Measurements from ENCODE around the gene IDI2. TPM values are rescaled to one million over a fixed set of nuclear protein-coding genes. Genes with fewer than 3 reads are reported as not detected.

Gene IDI2
- total RNA-seq, 1 experiment from 2014 or later, result not detected

- H3K9ac ChIP-seq (ENCODE audit: low read length), result no peak overlapping the region
- H3K4me1 ChIP-seq (ENCODE audit: control insufficient read depth in 1 of 2, insufficient read depth in 2 of 2, low read length in 2 of 2), result no peaks in the 10 kb centered on the region
- ChIA-PET RAD21 (ENCODE audit: low non-redundant PET in 1 of 2, low total read pairs in 2 of 2, uncharacterized antibody in 2 of 2, unreplicated experiment in 2 of 2) (no interaction called here), POLR2A (no interaction called here), CTCF (no interaction called here)
- TF ChIP-seq POLR2AphosphoS5 (IDR thresholded peaks at IDR 0.05; ENCODE audit: low read depth, low read length), result no peak
- no peak for TF ChIP-seq FOSL1 (IDR thresholded peaks at IDR 0.05; ENCODE audit: low read depth)
- no peak for TF ChIP-seq YY1 (IDR thresholded peaks at IDR 0.05; ENCODE audit: extremely low read depth, insufficient replicate concordance, low read depth, low read length)
- TF ChIP-seq, protein P1, sequence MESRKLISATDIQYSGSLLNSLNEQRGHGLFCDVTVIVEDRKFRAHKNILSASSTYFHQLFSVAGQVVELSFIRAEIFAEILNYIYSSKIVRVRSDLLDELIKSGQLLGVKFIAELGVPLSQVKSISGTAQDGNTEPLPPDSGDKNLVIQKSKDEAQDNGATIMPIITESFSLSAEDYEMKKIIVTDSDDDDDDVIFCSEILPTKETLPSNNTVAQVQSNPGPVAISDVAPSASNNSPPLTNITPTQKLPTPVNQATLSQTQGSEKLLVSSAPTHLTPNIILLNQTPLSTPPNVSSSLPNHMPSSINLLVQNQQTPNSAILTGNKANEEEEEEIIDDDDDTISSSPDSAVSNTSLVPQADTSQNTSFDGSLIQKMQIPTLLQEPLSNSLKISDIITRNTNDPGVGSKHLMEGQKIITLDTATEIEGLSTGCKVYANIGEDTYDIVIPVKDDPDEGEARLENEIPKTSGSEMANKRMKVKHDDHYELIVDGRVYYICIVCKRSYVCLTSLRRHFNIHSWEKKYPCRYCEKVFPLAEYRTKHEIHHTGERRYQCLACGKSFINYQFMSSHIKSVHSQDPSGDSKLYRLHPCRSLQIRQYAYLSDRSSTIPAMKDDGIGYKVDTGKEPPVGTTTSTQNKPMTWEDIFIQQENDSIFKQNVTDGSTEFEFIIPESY (IDR thresholded peaks at IDR 0.05; ENCODE audit: extremely low read depth, insufficient replicate concordance, low read length), result no peak
- TF ChIP-seq, protein P2, sequence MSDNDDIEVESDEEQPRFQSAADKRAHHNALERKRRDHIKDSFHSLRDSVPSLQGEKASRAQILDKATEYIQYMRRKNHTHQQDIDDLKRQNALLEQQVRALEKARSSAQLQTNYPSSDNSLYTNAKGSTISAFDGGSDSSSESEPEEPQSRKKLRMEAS (IDR thresholded peaks at IDR 0.05), result no peak
- no peak for TF ChIP-seq ZNF274 (IDR thresholded peaks at IDR 0.05; ENCODE audit: low read depth, low read length)
- TF ChIP-seq TCF7L2 (IDR thresholded peaks at IDR 0.05; ENCODE audit: borderline replicate concordance, extremely low read depth, insufficient read depth, insufficient read length), result no peak
- TF ChIP-seq, protein P3, sequence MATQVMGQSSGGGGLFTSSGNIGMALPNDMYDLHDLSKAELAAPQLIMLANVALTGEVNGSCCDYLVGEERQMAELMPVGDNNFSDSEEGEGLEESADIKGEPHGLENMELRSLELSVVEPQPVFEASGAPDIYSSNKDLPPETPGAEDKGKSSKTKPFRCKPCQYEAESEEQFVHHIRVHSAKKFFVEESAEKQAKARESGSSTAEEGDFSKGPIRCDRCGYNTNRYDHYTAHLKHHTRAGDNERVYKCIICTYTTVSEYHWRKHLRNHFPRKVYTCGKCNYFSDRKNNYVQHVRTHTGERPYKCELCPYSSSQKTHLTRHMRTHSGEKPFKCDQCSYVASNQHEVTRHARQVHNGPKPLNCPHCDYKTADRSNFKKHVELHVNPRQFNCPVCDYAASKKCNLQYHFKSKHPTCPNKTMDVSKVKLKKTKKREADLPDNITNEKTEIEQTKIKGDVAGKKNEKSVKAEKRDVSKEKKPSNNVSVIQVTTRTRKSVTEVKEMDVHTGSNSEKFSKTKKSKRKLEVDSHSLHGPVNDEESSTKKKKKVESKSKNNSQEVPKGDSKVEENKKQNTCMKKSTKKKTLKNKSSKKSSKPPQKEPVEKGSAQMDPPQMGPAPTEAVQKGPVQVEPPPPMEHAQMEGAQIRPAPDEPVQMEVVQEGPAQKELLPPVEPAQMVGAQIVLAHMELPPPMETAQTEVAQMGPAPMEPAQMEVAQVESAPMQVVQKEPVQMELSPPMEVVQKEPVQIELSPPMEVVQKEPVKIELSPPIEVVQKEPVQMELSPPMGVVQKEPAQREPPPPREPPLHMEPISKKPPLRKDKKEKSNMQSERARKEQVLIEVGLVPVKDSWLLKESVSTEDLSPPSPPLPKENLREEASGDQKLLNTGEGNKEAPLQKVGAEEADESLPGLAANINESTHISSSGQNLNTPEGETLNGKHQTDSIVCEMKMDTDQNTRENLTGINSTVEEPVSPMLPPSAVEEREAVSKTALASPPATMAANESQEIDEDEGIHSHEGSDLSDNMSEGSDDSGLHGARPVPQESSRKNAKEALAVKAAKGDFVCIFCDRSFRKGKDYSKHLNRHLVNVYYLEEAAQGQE (IDR thresholded peaks at IDR 0.05; ENCODE audit: low read depth), result no peak
- no peak for TF ChIP-seq CEBPB (IDR thresholded peaks at IDR 0.05; ENCODE audit: low read depth)
- TF ChIP-seq ELF1 (IDR thresholded peaks at IDR 0.05; ENCODE audit: borderline replicate concordance, low read depth), result no peak
- H2AFZ ChIP-seq (ENCODE audit: low read depth, low read length, poor library complexity, severe bottlenecking), result no peak overlapping the region
- H3K9me3 ChIP-seq (ENCODE audit: control insufficient read depth in 1 of 2, insufficient read depth in 1 of 2, low read depth in 1 of 2, low read length in 2 of 2), result peaks cover 0 to 4% of the 10 kb centered on the region in 2 experiments; a peak in 1 of 4 replicates
- no peak for ATAC-seq
- peaks cover 99% of the 10 kb centered on the region for H3K79me2 ChIP-seq (ENCODE audit: insufficient read depth, low read length)
- intact Hi-C loops (cut with micrococcal nuclease), result no loop called here
- H3K27ac ChIP-seq (ENCODE audit: low read depth, low read length), result no peak overlapping the region
- no TSS peak for BruUV-seq (replicated peaks)
- no peak overlapping the region for H3K4me3 ChIP-seq (replicated peaks in 1 of 2; ENCODE audit: low read depth in 1 of 2, low read length in 2 of 2)
- H3K36me3 ChIP-seq (ENCODE audit: control insufficient read depth in 1 of 2, insufficient read depth in 2 of 2, low read length in 2 of 2), result peaks cover 73 to 92% of the 10 kb centered on the region in 2 experiments
- H3K27me3 ChIP-seq (ENCODE audit: insufficient read depth, low read length), result no peaks in the 10 kb centered on the region
- no peaks in the 10 kb centered on the region for H3K9me2 ChIP-seq (ENCODE audit: insufficient read depth)
- H4K20me1 ChIP-seq (ENCODE audit: insufficient read depth), result peaks cover 26% of the 10 kb centered on the region; the same call in 1 of the 2 replicates
- DNase-seq (ENCODE audit: low read depth, low spot score), result no peak
- H3K4me2 ChIP-seq (ENCODE audit: low read length), result no peak overlapping the region
Measured at GRCh38 chr10:997266-998022, 28.2 kb downstream of the IDI2 start.
